CD4-positive, alpha-beta T cell treated with Interferon alpha-2 for 1 hour (primary cell): ENCODE measurements around the gene UBN1.
"Not testable (repeated sequence)": the region's sequence is repeated elsewhere in the genome, so short reads cannot be mapped to it uniquely, and the experiment has no call there.

Experiments used
- DNase-seq, 2 donors: peaks; one replicate each; pipeline ENCODE4 v3.0.0-alpha.2; 2020 to 2022

The UBN1 gene

GRCh38 chr16:4909825-4910224, 62.5 kb downstream of the UBN1 start:
- DNase-seq = no peak

GRCh38 chr16:4910828-4911227, 63.5 kb downstream of the UBN1 start:
- DNase-seq = no peak

- DNase-seq = no peak
These were observed 64.7 kb downstream of the UBN1 start for GRCh38 chr16:4911970-4912386.

GRCh38 chr16:4913130-4913773, 66.0 kb downstream of the UBN1 start:
- no peak for DNase-seq

- DNase-seq = no peak
These were observed 66.7 kb downstream of the UBN1 start for GRCh38 chr16:4913774-4914525.

GRCh38 chr16:4914528-4915225, 67.4 kb downstream of the UBN1 start:
- no peak for DNase-seq

- no peak for DNase-seq
These were observed 68.0 kb downstream of the UBN1 start for GRCh38 chr16:4915226-4915761.

- no peak for DNase-seq
These were observed 69.8 kb downstream of the UBN1 start for GRCh38 chr16:4917117-4917516.

GRCh38 chr16:4918781-4919251, 71.5 kb downstream of the UBN1 start:
- no peak for DNase-seq

- no peak for DNase-seq
These were observed 73.5 kb downstream of the UBN1 start for GRCh38 chr16:4920826-4921225.

GRCh38 chr16:4922721-4923342, 75.6 kb downstream of the UBN1 start:
- no peak for DNase-seq

- DNase-seq = no peak
These were observed 76.6 kb downstream of the UBN1 start for GRCh38 chr16:4923853-4924252.

- DNase-seq = no peak
These were observed 77.5 kb downstream of the UBN1 start for GRCh38 chr16:4924593-4925292.

GRCh38 chr16:4925293-4925607, 78.0 kb downstream of the UBN1 start:
- no peak for DNase-seq

GRCh38 chr16:4925791-4926190, 78.5 kb downstream of the UBN1 start:
- DNase-seq = no peak

- DNase-seq = no peak
These were observed 79.6 kb downstream of the UBN1 start for GRCh38 chr16:4926928-4927327.

GRCh38 chr16:4927661-4928060, 80.4 kb downstream of the UBN1 start:
- DNase-seq = no peak

- DNase-seq = no peak
These were observed 80.9 kb downstream of the UBN1 start for GRCh38 chr16:4928227-4928626.

- not testable (repeated sequence) for DNase-seq
These were observed 82.3 kb downstream of the UBN1 start for GRCh38 chr16:4929619-4930018.

- DNase-seq = no peak
These were observed 84.1 kb downstream of the UBN1 start for GRCh38 chr16:4931381-4931780.
